Neutrophil (primary cell): ENCODE data around the gene SLC9A3.

Experiments used
- H3K27ac ChIP-seq: fragments of 200-600 bp; sonication (generic); 2 replicates; pipeline ENCODE4 v1.5.1; 2016; ENCODE audit warnings: mild to moderate bottlenecking, moderate library complexity
- H3K27me3 ChIP-seq: fragments of 200-600 bp; sonication (generic); 2 replicates; pipeline ENCODE4 v1.6.0; 2016; ENCODE audit warnings: mild to moderate bottlenecking
- H3K36me3 ChIP-seq: fragments of 200-600 bp; sonication (generic); 2 replicates; pipeline ENCODE4 v1.5.1; 2017
- H3K4me1 ChIP-seq, 2 experiments: fragments of 200-600 bp in 1 of 2; sonication (generic) in 1 of 2; 1 replicate in 1 of 2; 2 replicates in 1 of 2; pipeline versions ENCODE4 v1.5.1 to v1.6.1; 2013 to 2016; ENCODE audit warnings: low read depth in 1 of 2, low read length in 1 of 2, mild to moderate bottlenecking in 1 of 2, moderate library complexity in 1 of 2; ENCODE audit not compliant: control insufficient read depth in 1 of 2, insufficient read depth in 1 of 2
- H3K4me3 ChIP-seq, 2 experiments: fragments of 200-600 bp in 1 of 2; sonication (generic) in 1 of 2; 1 replicate in 1 of 2; 2 replicates in 1 of 2; pipeline ENCODE4 v1.5.1; 2013 to 2016; ENCODE audit warnings: low read depth in 1 of 2, low read length in 1 of 2, mild to moderate bottlenecking in 1 of 2, moderate library complexity in 1 of 2
- H3K9me3 ChIP-seq: fragments of 200-600 bp; sonication (generic); 2 replicates; pipeline ENCODE4 v1.5.1; 2016
- TF ChIP-seq, protein P1 (sequence below): fragments of 200-600 bp; sonication (generic); IDR thresholded peaks from 2 replicates; pipeline ENCODE4 v1.5.1; 2016; ENCODE audit warnings: antibody characterized with exemption

SLC9A3 gene

DNA sequence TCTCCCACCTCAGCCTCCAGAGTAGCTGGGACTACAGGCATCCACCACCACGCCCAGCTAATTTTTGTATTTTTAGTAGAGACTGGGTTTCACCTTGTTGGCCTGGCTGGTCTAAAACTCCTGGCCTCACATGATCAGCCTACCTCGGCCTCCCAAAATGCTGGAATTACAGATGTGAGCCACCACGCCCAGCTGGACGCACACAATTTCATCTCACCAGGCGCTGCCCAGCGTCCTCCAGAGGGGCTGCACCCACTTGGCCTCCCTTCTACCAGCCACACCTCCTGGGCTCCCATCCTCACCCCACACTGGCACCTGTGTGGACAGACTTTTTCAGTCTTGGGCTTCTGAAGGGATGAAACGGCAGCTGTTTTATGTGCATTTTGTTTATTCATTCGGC lies 85.1 kb downstream of the SLC9A3 start:
- no peaks in the 10 kb centered on the region for H3K9me3 ChIP-seq
- TF ChIP-seq, protein P1, sequence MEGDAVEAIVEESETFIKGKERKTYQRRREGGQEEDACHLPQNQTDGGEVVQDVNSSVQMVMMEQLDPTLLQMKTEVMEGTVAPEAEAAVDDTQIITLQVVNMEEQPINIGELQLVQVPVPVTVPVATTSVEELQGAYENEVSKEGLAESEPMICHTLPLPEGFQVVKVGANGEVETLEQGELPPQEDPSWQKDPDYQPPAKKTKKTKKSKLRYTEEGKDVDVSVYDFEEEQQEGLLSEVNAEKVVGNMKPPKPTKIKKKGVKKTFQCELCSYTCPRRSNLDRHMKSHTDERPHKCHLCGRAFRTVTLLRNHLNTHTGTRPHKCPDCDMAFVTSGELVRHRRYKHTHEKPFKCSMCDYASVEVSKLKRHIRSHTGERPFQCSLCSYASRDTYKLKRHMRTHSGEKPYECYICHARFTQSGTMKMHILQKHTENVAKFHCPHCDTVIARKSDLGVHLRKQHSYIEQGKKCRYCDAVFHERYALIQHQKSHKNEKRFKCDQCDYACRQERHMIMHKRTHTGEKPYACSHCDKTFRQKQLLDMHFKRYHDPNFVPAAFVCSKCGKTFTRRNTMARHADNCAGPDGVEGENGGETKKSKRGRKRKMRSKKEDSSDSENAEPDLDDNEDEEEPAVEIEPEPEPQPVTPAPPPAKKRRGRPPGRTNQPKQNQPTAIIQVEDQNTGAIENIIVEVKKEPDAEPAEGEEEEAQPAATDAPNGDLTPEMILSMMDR: no peak
- no peaks in the 10 kb centered on the region for H3K36me3 ChIP-seq
- no peak overlapping the region for H3K4me3 ChIP-seq
- no peak overlapping the region for H3K27ac ChIP-seq
- peaks cover 16 to 18% of the 10 kb centered on the region in 2 experiments for H3K4me1 ChIP-seq
- peaks cover 3% of the 10 kb centered on the region for H3K27me3 ChIP-seq

DNA sequence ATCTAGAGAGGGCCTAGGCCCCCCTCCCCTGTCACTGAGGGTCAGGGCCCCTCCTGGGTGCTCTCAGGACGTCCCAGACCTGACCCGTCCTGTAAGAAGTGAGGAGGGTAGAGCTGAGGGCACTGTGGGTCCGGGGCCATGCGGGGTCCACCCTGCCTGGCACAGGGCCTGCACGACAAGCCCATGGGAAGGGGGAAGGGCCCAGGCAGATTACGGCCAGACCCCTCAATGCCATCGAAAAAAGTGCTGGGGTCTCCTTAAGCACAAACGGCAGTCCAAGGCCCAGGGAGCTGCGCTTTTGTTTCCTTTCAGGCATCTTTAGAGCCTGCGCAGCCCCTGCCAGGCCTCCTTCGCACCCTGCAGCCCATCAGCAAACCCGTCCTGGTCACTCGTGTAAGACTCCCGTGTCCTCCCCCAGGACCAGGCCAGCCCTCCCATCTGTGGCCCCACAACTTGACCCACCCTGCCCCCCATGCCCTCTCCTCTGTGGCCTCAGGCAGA lies 85.7 kb downstream of the SLC9A3 start:
- Histone ChIP-seq H3K4me1 (peaks cover 10 to 11% of the 10 kb centered on the region in 2 experiments), H3K27me3 (peaks cover 3% of the 10 kb centered on the region), H3K4me3 (no peak overlapping the region), H3K36me3 (no peaks in the 10 kb centered on the region), H3K9me3 (no peaks in the 10 kb centered on the region), H3K27ac (no peak overlapping the region)
- TF ChIP-seq, protein P1: no peak

DNA sequence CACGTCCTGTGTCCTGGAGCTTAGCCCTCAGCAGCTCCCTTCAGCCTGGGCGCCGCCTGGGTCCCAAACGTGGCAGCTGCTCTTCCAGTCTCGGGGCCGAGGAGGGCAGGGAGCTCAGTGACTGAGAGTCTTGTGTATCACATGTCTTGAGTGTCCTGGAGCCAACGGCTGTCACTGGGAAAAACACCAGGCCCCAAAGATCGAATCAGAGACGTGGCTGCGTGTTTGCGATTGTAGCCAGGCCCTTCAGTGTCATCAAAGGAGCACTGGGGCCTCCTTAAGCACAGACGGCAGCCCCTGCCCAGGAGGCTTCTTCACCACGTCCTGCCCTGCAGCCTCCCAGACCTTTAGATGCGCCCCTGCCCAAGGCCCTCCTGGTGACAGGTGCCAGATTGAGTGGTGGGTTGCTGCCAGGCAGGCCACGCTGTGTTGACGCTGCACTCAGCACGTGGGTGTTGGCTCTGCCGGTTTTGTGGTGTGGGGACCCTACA lies 86.9 kb downstream of the SLC9A3 start:
- Histone ChIP-seq H3K27me3 (peaks cover 3% of the 10 kb centered on the region), H3K9me3 (no peaks in the 10 kb centered on the region), H3K4me1 (peaks cover 3 to 4% of the 10 kb centered on the region in 2 experiments), H3K4me3 (no peak overlapping the region), H3K27ac (no peak overlapping the region), H3K36me3 (no peaks in the 10 kb centered on the region)
- TF ChIP-seq, protein P1: no peak

DNA sequence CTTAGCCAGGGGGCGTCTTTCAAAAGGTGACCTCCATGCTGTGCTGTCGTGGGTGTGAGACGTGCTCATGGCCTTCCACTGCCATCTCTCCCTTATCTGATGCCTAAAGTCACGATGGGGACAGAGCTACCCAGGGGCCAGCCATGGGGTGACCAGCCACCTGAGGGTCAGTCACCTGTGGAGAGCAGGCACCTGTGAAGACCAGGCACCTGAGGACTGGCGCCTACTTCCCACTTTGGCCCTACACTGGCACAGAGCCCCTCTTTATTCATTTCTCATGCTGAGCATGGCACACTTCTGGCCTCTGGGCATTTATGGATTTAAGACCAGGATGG lies 87.6 kb downstream of the SLC9A3 start:
- no peaks in the 10 kb centered on the region for H3K36me3 ChIP-seq
- TF ChIP-seq, protein P1: no peak
- H3K4me3 ChIP-seq: no peak overlapping the region
- no peaks in the 10 kb centered on the region for H3K9me3 ChIP-seq
- no peak overlapping the region for H3K27ac ChIP-seq
- H3K4me1 ChIP-seq: no peaks in the 10 kb centered on the region
- peaks cover 4% of the 10 kb centered on the region for H3K27me3 ChIP-seq

DNA sequence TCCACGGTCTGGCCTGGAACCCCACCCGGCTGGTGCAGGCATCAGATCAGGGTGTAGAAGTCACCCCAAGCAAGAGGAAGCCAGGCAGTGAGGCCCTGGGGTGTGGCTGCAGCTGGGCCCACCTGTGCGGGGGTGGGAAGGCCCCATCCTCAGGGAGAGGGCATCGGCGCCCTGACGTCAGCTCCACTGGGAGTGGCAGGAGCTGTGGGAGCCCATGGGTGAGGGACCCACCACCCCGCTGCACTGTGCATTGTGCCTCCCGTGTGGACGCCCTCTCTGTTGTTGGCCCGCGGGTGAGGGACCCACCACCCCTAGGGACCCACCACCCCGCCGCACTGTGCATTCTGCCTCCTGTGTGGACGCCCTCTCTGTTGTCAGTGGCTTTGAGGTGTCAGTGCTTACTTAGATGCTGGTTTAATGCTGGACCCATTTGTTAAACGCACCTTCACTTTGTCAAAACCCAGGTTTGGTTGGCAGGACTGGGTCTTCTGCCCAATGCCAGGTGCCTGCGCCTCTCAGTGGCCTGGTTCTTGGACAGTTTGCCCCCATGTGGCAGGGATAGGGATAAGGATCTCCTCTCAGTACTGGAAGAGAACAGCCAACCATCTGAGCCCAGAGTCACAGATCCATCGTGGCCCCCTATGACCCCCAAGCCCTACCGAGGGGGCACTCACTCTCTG lies 88.1 kb downstream of the SLC9A3 start:
- Histone ChIP-seq H3K36me3 (no peaks in the 10 kb centered on the region), H3K27me3 (peaks cover 9% of the 10 kb centered on the region), H3K4me3 (no peak overlapping the region), H3K9me3 (no peaks in the 10 kb centered on the region), H3K27ac (no peak overlapping the region), H3K4me1 (no peaks in the 10 kb centered on the region)
- TF ChIP-seq, protein P1: no peak
